ENCODE measurements around the gene GLRX3. TPM values are rescaled to one million over a fixed set of nuclear protein-coding genes. Genes with fewer than 3 reads are reported as not detected.
"Not testable (repeated sequence)": the region's sequence is repeated elsewhere in the genome, so short reads cannot be mapped to it uniquely, and the experiment has no call there.

The GLRX3 gene
- total and polyA plus RNA-seq, 3 experiments from 2014 or later = 78.6 to 169 (median 155) TPM

- Histone ChIP-seq H3K4me1 (ENCODE audit: insufficient read depth, low read length) (no peaks in the 10 kb centered on the region), H3K4me3 (ENCODE audit: low read length) (no peak overlapping the region), H3K27ac (ENCODE audit: low read depth, low read length) (no peak overlapping the region), H3K9me3 (ENCODE audit: low read length) (no peaks in the 10 kb centered on the region), H3K27me3 (ENCODE audit: insufficient read depth, low read length, poor library complexity, severe bottlenecking) (no peaks in the 10 kb centered on the region), H3K36me3 (ENCODE audit: insufficient read depth, low read length) (no peaks in the 10 kb centered on the region)
- Mint-ChIP-seq H3K36me3 (no peaks in the 10 kb centered on the region), H3K27me3 (peaks cover 9 to 11% of the 10 kb centered on the region in 2 donors), H3K27ac (peak overlapping the region in 1 of 8 donors; percentile 27), H3K9me3 (no peaks in the 10 kb centered on the region), H3K4me3 (no peak overlapping the region), H3K4me1 (peaks cover 0 to 7% (median 6%) of the 10 kb centered on the region in 3 donors)
- DNase-seq = no peak
- POLR2A ChIA-PET = no interaction called here
- CTCF ChIA-PET = no interaction called here
Measured at GRCh38 chr10:130195746-130196294, 59.6 kb downstream of the GLRX3 start.

GRCh38 chr10:130196511-130197487 is 60.6 kb downstream of the GLRX3 start:
- Mint-ChIP-seq H3K27ac (no peak overlapping the region), H3K4me1 (no peaks in the 10 kb centered on the region), H3K27me3 (peaks cover 4% of the 10 kb centered on the region in 2 donors), H3K4me3 (no peak overlapping the region), H3K9me3 (no peaks in the 10 kb centered on the region), H3K36me3 (no peaks in the 10 kb centered on the region)
- Histone ChIP-seq H3K27ac (ENCODE audit: low read depth, low read length) (no peak overlapping the region), H3K36me3 (ENCODE audit: insufficient read depth, low read length) (no peaks in the 10 kb centered on the region), H3K27me3 (ENCODE audit: insufficient read depth, low read length, poor library complexity, severe bottlenecking) (no peaks in the 10 kb centered on the region), H3K9me3 (ENCODE audit: low read length) (no peaks in the 10 kb centered on the region), H3K4me1 (ENCODE audit: insufficient read depth, low read length) (no peaks in the 10 kb centered on the region), H3K4me3 (ENCODE audit: low read length) (no peak overlapping the region)
- DNase-seq = no peak
- ChIA-PET POLR2A (no interaction called here), CTCF (no interaction called here)

GRCh38 chr10:130198651-130199050 is 62.5 kb downstream of the GLRX3 start:
- Histone ChIP-seq H3K9me3 (ENCODE audit: low read length) (no peaks in the 10 kb centered on the region), H3K4me3 (ENCODE audit: low read length) (no peak overlapping the region), H3K4me1 (ENCODE audit: insufficient read depth, low read length) (no peaks in the 10 kb centered on the region), H3K27ac (ENCODE audit: low read depth, low read length) (no peak overlapping the region), H3K27me3 (ENCODE audit: insufficient read depth, low read length, poor library complexity, severe bottlenecking) (no peaks in the 10 kb centered on the region), H3K36me3 (ENCODE audit: insufficient read depth, low read length) (no peaks in the 10 kb centered on the region)
- ChIA-PET POLR2A (no interaction called here), CTCF (interaction anchor here (1.3 kb wide), 1 partner anchor 9 kb away, joined by 4 read pairs; no protein-coding TSS in a partner anchor)
- Mint-ChIP-seq H3K4me3 (no peak overlapping the region), H3K4me1 (no peaks in the 10 kb centered on the region), H3K36me3 (no peaks in the 10 kb centered on the region), H3K9me3 (no peaks in the 10 kb centered on the region), H3K27ac (no peak overlapping the region), H3K27me3 (peaks cover 0 to 2% of the 10 kb centered on the region in 2 donors)
- DNase-seq = no peak

GRCh38 chr10:130200179-130201042 is 64.2 kb downstream of the GLRX3 start:
- Mint-ChIP-seq H3K9me3 (no peaks in the 10 kb centered on the region), H3K27me3 (no peaks in the 10 kb centered on the region), H3K36me3 (no peaks in the 10 kb centered on the region), H3K4me1 (no peaks in the 10 kb centered on the region), H3K27ac (peak overlapping the region in 1 of 8 donors; percentile 94), H3K4me3 (no peak overlapping the region)
- Histone ChIP-seq H3K36me3 (ENCODE audit: insufficient read depth, low read length) (no peaks in the 10 kb centered on the region), H3K4me3 (ENCODE audit: low read length) (no peak overlapping the region), H3K27me3 (ENCODE audit: insufficient read depth, low read length, poor library complexity, severe bottlenecking) (no peaks in the 10 kb centered on the region), H3K27ac (ENCODE audit: low read depth, low read length) (no peak overlapping the region), H3K9me3 (ENCODE audit: low read length) (no peaks in the 10 kb centered on the region), H3K4me1 (ENCODE audit: insufficient read depth, low read length) (no peaks in the 10 kb centered on the region)
- no peak for DNase-seq
- POLR2A ChIA-PET = no interaction called here
- CTCF ChIA-PET = no interaction called here

GRCh38 chr10:130201043-130201380 is 64.8 kb downstream of the GLRX3 start:
- CTCF ChIA-PET = no interaction called here
- Histone ChIP-seq H3K9me3 (ENCODE audit: low read length) (no peaks in the 10 kb centered on the region), H3K27ac (ENCODE audit: low read depth, low read length) (no peak overlapping the region), H3K36me3 (ENCODE audit: insufficient read depth, low read length) (no peaks in the 10 kb centered on the region), H3K27me3 (ENCODE audit: insufficient read depth, low read length, poor library complexity, severe bottlenecking) (no peaks in the 10 kb centered on the region), H3K4me3 (ENCODE audit: low read length) (no peak overlapping the region), H3K4me1 (ENCODE audit: insufficient read depth, low read length) (no peaks in the 10 kb centered on the region)
- POLR2A ChIA-PET = no interaction called here
- Mint-ChIP-seq H3K27me3 (no peaks in the 10 kb centered on the region), H3K36me3 (no peaks in the 10 kb centered on the region), H3K4me3 (no peak overlapping the region), H3K4me1 (no peaks in the 10 kb centered on the region), H3K27ac (no peak overlapping the region), H3K9me3 (no peaks in the 10 kb centered on the region)
- no peak for DNase-seq

GRCh38 chr10:130202150-130202549 is 66.0 kb downstream of the GLRX3 start:
- H3K27me3 ChIP-seq (ENCODE audit: insufficient read depth, low read length, poor library complexity, severe bottlenecking); H3K9me3 ChIP-seq (ENCODE audit: low read length); POLR2A ChIA-PET; H3K36me3 ChIP-seq (ENCODE audit: insufficient read depth, low read length); H3K4me3 ChIP-seq (ENCODE audit: low read length); DNase-seq; H3K27ac ChIP-seq (ENCODE audit: low read depth, low read length); H3K9me3 Mint-ChIP-seq; H3K4me1 ChIP-seq (ENCODE audit: insufficient read depth, low read length); H3K27me3 Mint-ChIP-seq; H3K4me3 Mint-ChIP-seq; H3K27ac Mint-ChIP-seq; H3K4me1 Mint-ChIP-seq; H3K36me3 Mint-ChIP-seq; CTCF ChIA-PET: not testable (repeated sequence)

GRCh38 chr10:130202984-130203621 is 66.9 kb downstream of the GLRX3 start:
- no peaks in the 10 kb centered on the region for H3K36me3 Mint-ChIP-seq

More at GRCh38 chr10:130202984-130203621, 66.9 kb downstream of the GLRX3 start:
- Histone ChIP-seq H3K27ac (ENCODE audit: low read depth, low read length) (no peak overlapping the region), H3K36me3 (ENCODE audit: insufficient read depth, low read length) (no peaks in the 10 kb centered on the region), H3K4me3 (ENCODE audit: low read length) (no peak overlapping the region), H3K4me1 (ENCODE audit: insufficient read depth, low read length) (no peaks in the 10 kb centered on the region), H3K27me3 (ENCODE audit: insufficient read depth, low read length, poor library complexity, severe bottlenecking) (no peaks in the 10 kb centered on the region), H3K9me3 (ENCODE audit: low read length) (no peaks in the 10 kb centered on the region)
- Mint-ChIP-seq H3K4me1 (no peaks in the 10 kb centered on the region), H3K9me3 (no peaks in the 10 kb centered on the region), H3K4me3 (no peak overlapping the region), H3K27ac (peak overlapping the region in 1 of 8 donors; percentile 54), H3K27me3 (no peaks in the 10 kb centered on the region)
- DNase-seq = no peak
- POLR2A ChIA-PET = no interaction called here
- CTCF ChIA-PET = no interaction called here

Data from CD8-positive, alpha-beta memory T cell (primary cell).